ENCODE measurements around the gene GPR137B. TPM values are rescaled to one million over a fixed set of nuclear protein-coding genes. Genes with fewer than 3 reads are reported as not detected.

GPR137B gene
- total RNA-seq, 4 donors from 2014 or later = 6.0 to 16.2 (median 11.5) TPM

DNA sequence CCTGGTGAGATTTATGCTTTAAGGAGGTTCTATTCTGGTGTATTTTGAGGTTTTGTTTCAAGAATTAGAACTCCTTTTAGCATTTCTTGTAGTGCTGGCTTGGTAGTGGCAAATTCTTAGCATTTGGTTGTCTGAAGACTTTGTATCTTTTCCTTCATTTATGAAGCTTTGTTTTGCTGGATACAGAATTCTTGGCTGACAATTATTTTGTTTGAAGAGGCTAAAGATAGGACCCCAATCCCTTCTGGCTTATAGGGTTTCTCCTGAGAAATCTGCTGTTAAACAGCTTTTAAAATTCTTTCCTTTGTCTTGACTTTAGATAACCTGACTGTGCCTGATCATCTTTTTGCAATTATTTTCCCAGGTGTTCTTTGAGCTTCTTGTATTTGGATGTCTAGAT, 58.6 kb downstream of the GPR137B start:
- peaks cover 17 to 28% of the 10 kb centered on the region in 2 donors for H3K9me3 ChIP-seq
- H3K4me3 ChIP-seq = no peak overlapping the region

DNA sequence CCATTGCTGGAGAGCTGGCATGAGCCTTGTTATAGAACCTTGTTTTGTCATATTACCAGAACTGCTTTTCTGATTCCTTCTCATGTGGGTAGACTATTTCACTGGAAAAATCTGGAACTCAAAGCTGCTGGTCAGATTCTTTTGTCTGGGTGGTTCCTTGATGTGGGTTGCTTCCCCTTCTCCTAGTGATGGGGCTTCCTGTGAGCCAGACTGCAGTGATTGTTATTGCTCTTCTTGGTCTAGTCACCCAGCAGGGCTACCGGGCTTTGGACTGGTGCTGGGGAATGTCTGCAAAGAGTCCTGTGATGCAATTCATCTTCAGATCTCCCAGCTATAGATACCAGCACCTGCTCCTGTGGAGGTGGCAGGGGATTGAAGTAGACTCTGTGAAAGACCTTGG, 59.4 kb downstream of the GPR137B start:
- no peak for DNase-seq
- Histone ChIP-seq H3K4me3 (no peak overlapping the region), H3K9me3 (peaks cover 17 to 28% of the 10 kb centered on the region in 2 donors), H3K27ac (no peak overlapping the region), H3K27me3 (no peaks in the 10 kb centered on the region), H3K36me3 (peaks cover 0 to 40% (median 0%) of the 10 kb centered on the region in 4 donors), H3K4me1 (no peaks in the 10 kb centered on the region)
- TF ChIP-seq POLR2AphosphoS5 (IDR thresholded peaks at IDR 0.05) = no peak
- no peak for TF ChIP-seq POLR2A (IDR thresholded peaks at IDR 0.05)
- TF ChIP-seq EP300 (IDR thresholded peaks at IDR 0.05; ENCODE audit: low read depth) = no peak
- intact Hi-C loops (cut with DNase I; ENCODE audit: low total_unique reads) (no loop called here), in situ Hi-C loops (cut with MboI; ENCODE audit: low pct_ligation_motif_present in 1 of 4, low pct_unique_long_range_greater_than_20kb in 1 of 4, low sequenced_read_pairs in 3 of 4) (no loop called here)
- WGBS, 2 donors (ENCODE audit: low coverage in 1 of 2) = 93% methylated on average over 1 of the region's 1 CpG; no CpG with 5 or more reads in 1 of the 2 donors

More for the DNA sequence above, 58.6 kb downstream of the GPR137B start:
- Histone ChIP-seq H3K36me3 (peaks cover 0 to 40% (median 0%) of the 10 kb centered on the region in 4 donors), H3K27me3 (no peaks in the 10 kb centered on the region), H3K27ac (no peak overlapping the region), H3K4me1 (no peaks in the 10 kb centered on the region)
- intact Hi-C loops (cut with DNase I; ENCODE audit: low total_unique reads) (no loop called here), in situ Hi-C loops (cut with MboI; ENCODE audit: low pct_ligation_motif_present in 1 of 4, low pct_unique_long_range_greater_than_20kb in 1 of 4, low sequenced_read_pairs in 3 of 4) (no loop called here)
- DNase-seq = no peak
- TF ChIP-seq EP300 (IDR thresholded peaks at IDR 0.05; ENCODE audit: low read depth) = no peak
- TF ChIP-seq, protein P1, sequence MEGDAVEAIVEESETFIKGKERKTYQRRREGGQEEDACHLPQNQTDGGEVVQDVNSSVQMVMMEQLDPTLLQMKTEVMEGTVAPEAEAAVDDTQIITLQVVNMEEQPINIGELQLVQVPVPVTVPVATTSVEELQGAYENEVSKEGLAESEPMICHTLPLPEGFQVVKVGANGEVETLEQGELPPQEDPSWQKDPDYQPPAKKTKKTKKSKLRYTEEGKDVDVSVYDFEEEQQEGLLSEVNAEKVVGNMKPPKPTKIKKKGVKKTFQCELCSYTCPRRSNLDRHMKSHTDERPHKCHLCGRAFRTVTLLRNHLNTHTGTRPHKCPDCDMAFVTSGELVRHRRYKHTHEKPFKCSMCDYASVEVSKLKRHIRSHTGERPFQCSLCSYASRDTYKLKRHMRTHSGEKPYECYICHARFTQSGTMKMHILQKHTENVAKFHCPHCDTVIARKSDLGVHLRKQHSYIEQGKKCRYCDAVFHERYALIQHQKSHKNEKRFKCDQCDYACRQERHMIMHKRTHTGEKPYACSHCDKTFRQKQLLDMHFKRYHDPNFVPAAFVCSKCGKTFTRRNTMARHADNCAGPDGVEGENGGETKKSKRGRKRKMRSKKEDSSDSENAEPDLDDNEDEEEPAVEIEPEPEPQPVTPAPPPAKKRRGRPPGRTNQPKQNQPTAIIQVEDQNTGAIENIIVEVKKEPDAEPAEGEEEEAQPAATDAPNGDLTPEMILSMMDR (IDR thresholded peaks at IDR 0.05) = no peak

DNA sequence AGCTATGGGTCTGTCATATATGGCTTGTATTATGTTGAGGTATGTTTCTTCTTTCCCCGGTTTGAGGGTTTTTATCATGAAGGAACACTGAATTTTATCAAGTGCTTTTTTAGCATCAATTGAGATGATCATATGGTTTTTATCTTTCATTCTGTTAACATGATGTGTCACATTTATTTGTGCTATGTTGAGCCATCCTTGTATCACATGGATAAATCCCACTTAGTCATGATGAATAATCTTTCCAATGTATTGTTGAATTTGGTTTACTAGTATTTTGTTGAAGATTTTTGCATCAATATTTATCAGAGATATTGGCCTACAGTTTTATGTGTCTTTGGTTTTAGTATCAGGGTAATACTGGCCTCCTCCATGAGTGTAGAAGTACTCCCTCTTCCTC, 61.7 kb downstream of the GPR137B start:
- Histone ChIP-seq H3K9me3 (peaks cover 17 to 23% of the 10 kb centered on the region in 2 donors), H3K4me1 (no peaks in the 10 kb centered on the region), H3K4me3 (no peak overlapping the region), H3K36me3 (peaks cover 0 to 30% (median 0%) of the 10 kb centered on the region in 4 donors), H3K27ac (no peak overlapping the region), H3K27me3 (no peaks in the 10 kb centered on the region)
- in situ Hi-C loops (cut with MboI; ENCODE audit: low pct_ligation_motif_present in 1 of 4, low pct_unique_long_range_greater_than_20kb in 1 of 4, low sequenced_read_pairs in 3 of 4) (no loop called here), intact Hi-C loops (cut with DNase I; ENCODE audit: low total_unique reads) (no loop called here)
- TF ChIP-seq, protein P1 (IDR thresholded peaks at IDR 0.05) = no peak
- TF ChIP-seq POLR2A (IDR thresholded peaks at IDR 0.05) (no peak), POLR2AphosphoS5 (IDR thresholded peaks at IDR 0.05) (no peak), EP300 (IDR thresholded peaks at IDR 0.05; ENCODE audit: low read depth) (no peak)
- DNase-seq = no peak
- WGBS, 2 donors (ENCODE audit: low coverage in 1 of 2) = 73 to 74% methylated on average over 1 of the region's 1 CpG

DNA sequence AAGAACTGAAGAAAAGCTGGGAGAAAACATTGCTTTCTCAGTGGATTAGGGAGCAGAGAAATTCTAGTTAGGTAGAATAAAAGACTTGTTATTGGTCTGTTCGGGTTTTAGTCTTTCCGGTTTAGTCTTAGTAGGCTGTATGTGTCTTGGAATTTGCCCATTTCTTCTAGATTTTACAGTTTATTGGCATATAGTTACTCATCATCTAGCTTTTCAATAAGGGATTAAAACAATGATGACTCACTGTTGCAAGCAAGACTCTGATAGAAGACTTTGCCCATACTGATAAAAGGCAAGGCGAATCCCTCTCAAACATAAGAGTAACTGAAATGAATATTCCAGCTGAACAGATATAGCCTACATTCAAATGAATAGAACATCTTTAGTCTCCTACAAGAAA, 62.3 kb downstream of the GPR137B start:
- H3K27me3 ChIP-seq = no peaks in the 10 kb centered on the region
- in situ Hi-C loops (cut with MboI; ENCODE audit: low pct_ligation_motif_present in 1 of 4, low pct_unique_long_range_greater_than_20kb in 1 of 4, low sequenced_read_pairs in 3 of 4) = no loop called here
- 80 to 92% methylated on average over 3 of the region's 3 CpGs for whole genome bisulfite sequencing, 2 donors (ENCODE audit: low coverage in 1 of 2)
- H3K4me3 ChIP-seq = no peak overlapping the region
- H3K27ac ChIP-seq = no peak overlapping the region
- DNase-seq = no peak
- intact Hi-C loops (cut with DNase I; ENCODE audit: low total_unique reads) = no loop called here
- no peaks in the 10 kb centered on the region for H3K4me1 ChIP-seq
- no peak for TF ChIP-seq POLR2AphosphoS5 (IDR thresholded peaks at IDR 0.05)
- TF ChIP-seq, protein P1 (IDR thresholded peaks at IDR 0.05) = no peak
- peaks cover 17 to 23% of the 10 kb centered on the region in 2 donors for H3K9me3 ChIP-seq
- H3K36me3 ChIP-seq = peaks cover 0 to 30% (median 0%) of the 10 kb centered on the region in 4 donors

DNA sequence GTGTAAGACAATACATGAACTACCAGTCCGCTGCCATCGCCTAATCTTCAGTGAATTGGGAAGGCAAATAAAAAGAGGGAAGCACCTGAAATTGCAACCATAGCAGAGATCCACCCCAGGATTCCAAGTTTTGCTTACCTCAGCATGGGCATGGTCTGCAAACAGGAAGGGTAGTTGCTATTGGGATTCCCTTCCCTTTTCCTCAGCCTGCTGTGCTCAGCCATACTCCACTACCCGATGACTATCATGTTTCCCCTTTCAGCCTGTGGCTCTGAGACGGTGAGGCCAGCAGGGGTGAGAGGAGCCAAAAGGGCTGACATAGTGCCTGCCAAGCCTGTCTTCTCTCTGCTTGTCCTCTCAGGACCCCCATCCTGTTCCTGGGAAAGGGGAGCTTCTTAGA, 64.2 kb downstream of the GPR137B start:
- Histone ChIP-seq H3K4me3 (no peak overlapping the region), H3K4me1 (no peaks in the 10 kb centered on the region), H3K9me3 (peaks cover 4 to 6% of the 10 kb centered on the region in 2 donors), H3K27me3 (no peaks in the 10 kb centered on the region), H3K27ac (no peak overlapping the region), H3K36me3 (peaks cover 0 to 23% (median 0%) of the 10 kb centered on the region in 4 donors)
- WGBS, 2 donors (ENCODE audit: low coverage in 1 of 2) = 79 to 100% methylated on average over 2 to 4 of the region's 4 CpGs
- intact Hi-C loops (cut with DNase I; ENCODE audit: low total_unique reads) = no loop called here
- in situ Hi-C loops (cut with MboI; ENCODE audit: low pct_ligation_motif_present in 1 of 4, low pct_unique_long_range_greater_than_20kb in 1 of 4, low sequenced_read_pairs in 3 of 4) = no loop called here
- no peak for TF ChIP-seq POLR2AphosphoS5 (IDR thresholded peaks at IDR 0.05)
- TF ChIP-seq, protein P1 (IDR thresholded peaks at IDR 0.05) = no peak
- no peak for TF ChIP-seq EP300 (IDR thresholded peaks at IDR 0.05; ENCODE audit: low read depth)
- TF ChIP-seq POLR2A (IDR thresholded peaks at IDR 0.05) = no peak
- DNase-seq = peak; percentile 8

All from transverse colon (tissue), 4 donors.